Measurements from ENCODE around the gene NF2. TPM values are rescaled to one million over a fixed set of nuclear protein-coding genes. Genes with fewer than 3 reads are reported as not detected.

NF2 gene
- total and polyA plus RNA-seq, 10 of the 15 experiments (the other 5 are each of a cell fraction or from before 2014, with no cell fraction given): 2.2 to 49.8 (median 22.5) TPM

DNA sequence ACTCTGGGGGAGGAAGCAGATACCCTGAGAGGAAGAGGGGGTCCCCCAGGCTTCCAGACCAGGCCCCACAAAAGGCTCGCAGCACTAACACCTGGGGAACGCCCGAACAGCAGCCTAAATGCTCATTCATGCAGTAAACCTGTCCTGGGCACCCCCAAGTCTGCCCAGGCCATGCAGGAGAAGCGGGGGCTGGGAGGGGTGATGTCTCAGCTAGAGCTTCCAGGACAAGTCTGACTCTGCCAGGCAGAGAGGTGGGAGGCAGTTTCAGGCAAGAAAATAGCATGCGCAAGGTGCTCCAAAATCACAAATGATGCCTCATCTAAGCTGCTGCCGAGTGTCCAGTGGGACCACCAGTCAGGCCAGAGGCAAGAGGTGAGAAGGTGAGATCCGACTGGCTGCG lies 131.0 kb downstream of the NF2 start (continued):
- TF ChIP-seq NKRF (conservative IDR thresholded peaks at IDR 0.05) (no peak), ELK1 (IDR thresholded peaks at IDR 0.05; ENCODE audit: low read depth, low read length) (no peak), KLF5 (IDR thresholded peaks at IDR 0.05; ENCODE audit: partially characterized antibody) (no peak)

DNA sequence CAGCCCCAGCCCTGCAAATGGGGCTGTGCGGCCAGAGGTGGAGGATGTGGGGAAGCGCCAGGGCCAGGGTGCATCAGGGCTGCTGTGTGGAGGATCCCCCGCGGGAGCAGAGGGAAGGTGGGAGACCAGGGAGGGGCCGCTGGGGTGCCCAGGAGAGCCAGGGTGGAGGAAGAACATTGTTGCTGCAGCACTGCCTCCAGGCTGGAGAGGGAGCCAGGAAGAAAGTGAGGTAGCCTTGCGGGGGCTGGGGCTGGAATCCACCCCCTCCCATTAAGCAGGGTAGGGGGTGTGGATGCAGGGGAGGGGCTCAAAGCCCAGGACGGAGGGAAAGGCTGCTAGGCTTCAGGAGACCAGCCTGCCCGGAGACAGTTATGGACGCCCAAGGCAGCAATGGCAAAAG lies 131.4 kb downstream of the NF2 start:
- Histone ChIP-seq H3K27ac (ENCODE audit: control insufficient read depth, insufficient read depth) (no peak overlapping the region), H4K20me1 (ENCODE audit: control insufficient read depth, insufficient read depth) (no peaks in the 10 kb centered on the region), H3K27me3 (replicated peaks in 1 of 2; ENCODE audit: control insufficient read depth in 2 of 2, insufficient read depth in 2 of 2, low read length in 1 of 2) (no peaks in the 10 kb centered on the region), H3K9me3 (replicated peaks; ENCODE audit: control insufficient read depth, insufficient read depth, low read length) (no peaks in the 10 kb centered on the region), H3K36me3 (ENCODE audit: control insufficient read depth in 2 of 2, insufficient read depth in 2 of 2, low read length in 1 of 2) (no peaks in the 10 kb centered on the region; a peak in 1 of 4 replicates), H3K4me3 (no peak overlapping the region), H3K9ac (ENCODE audit: control insufficient read depth, insufficient read depth, low read length) (no peak overlapping the region), H3K4me1 (ENCODE audit: control insufficient read depth, insufficient read depth, low read length) (peaks cover 3% of the 10 kb centered on the region; the same call in 1 of the 2 replicates), H3K79me2 (ENCODE audit: control insufficient read depth, insufficient read depth, low read length) (no peaks in the 10 kb centered on the region), H3K4me2 (ENCODE audit: control insufficient read depth, insufficient read depth) (no peak overlapping the region), H2AFZ (ENCODE audit: control insufficient read depth, low read depth, low read length) (no peak overlapping the region)
- FAIRE-seq (no peak), DNase-seq (ENCODE audit: low read depth, low spot score) (no peak), ATAC-seq (no peak)
- in situ Hi-C loops (cut with MboI): no loop called here
- SMC1A ChIA-PET (ENCODE audit: uncharacterized antibody, unreplicated experiment): no interaction called here
- RAD21 ChIA-PET (ENCODE audit: unreplicated experiment): no interaction called here
- TF ChIP-seq ZNF207 (IDR thresholded peaks at IDR 0.05; ENCODE audit: borderline replicate concordance) (no peak), FOXM1 (IDR thresholded peaks at IDR 0.05; ENCODE audit: low read depth, low read length) (no peak)
- TF ChIP-seq, protein P1, sequence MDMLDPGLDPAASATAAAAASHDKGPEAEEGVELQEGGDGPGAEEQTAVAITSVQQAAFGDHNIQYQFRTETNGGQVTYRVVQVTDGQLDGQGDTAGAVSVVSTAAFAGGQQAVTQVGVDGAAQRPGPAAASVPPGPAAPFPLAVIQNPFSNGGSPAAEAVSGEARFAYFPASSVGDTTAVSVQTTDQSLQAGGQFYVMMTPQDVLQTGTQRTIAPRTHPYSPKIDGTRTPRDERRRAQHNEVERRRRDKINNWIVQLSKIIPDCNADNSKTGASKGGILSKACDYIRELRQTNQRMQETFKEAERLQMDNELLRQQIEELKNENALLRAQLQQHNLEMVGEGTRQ (IDR thresholded peaks at IDR 0.05; ENCODE audit: borderline replicate concordance, low read depth, low read length): no peak
- no TSS peak for BruUV-seq (replicated peaks)
- 64% methylated on average over 9 of the region's 9 CpGs for WGBS (ENCODE audit: insufficient coverage, insufficient replicate concordance, low lambda C conversion rate, missing lambda C conversion rate)
- POLR2A ChIA-PET: no interaction called here
- intact Hi-C loops (cut with micrococcal nuclease; ENCODE audit: unreplicated experiment): no loop called here
- CTCF ChIA-PET: no interaction called here

All from GM12878 (cell line).